ENCODE results near the gene FEN1. TPM values are rescaled to one million over a fixed set of nuclear protein-coding genes. Genes with fewer than 3 reads are reported as not detected.

The FEN1 gene
- total RNA-seq, 6 donors from 2014 or later, result 6.0 to 9.1 (median 7.0) TPM

- no peaks in the 10 kb centered on the region for H3K9me3 ChIP-seq
- no peak for ATAC-seq (ENCODE audit: low FRiP score in 2 of 2)
- peak in 1 of 2 donors; percentile 56 for DNase-seq
- peaks cover 0 to 5% (median 3%) of the 10 kb centered on the region in 4 donors for H3K27me3 ChIP-seq
- no peak for TF ChIP-seq POLR2AphosphoS5 (IDR thresholded peaks at IDR 0.05)
- WGBS, 2 donors, result 70 to 76% methylated on average over 12 to 19 of the region's 21 CpGs
- H3K27ac ChIP-seq, result no peak overlapping the region
- H3K4me3 ChIP-seq, result no peak overlapping the region
- H3K36me3 ChIP-seq, result no peaks in the 10 kb centered on the region
- H3K4me1 ChIP-seq, result peaks cover 8 to 18% (median 8%) of the 10 kb centered on the region in 4 donors
Measured at GRCh38 chr11:61749591-61750217, 43.0 kb upstream of the FEN1 start.

DNA sequence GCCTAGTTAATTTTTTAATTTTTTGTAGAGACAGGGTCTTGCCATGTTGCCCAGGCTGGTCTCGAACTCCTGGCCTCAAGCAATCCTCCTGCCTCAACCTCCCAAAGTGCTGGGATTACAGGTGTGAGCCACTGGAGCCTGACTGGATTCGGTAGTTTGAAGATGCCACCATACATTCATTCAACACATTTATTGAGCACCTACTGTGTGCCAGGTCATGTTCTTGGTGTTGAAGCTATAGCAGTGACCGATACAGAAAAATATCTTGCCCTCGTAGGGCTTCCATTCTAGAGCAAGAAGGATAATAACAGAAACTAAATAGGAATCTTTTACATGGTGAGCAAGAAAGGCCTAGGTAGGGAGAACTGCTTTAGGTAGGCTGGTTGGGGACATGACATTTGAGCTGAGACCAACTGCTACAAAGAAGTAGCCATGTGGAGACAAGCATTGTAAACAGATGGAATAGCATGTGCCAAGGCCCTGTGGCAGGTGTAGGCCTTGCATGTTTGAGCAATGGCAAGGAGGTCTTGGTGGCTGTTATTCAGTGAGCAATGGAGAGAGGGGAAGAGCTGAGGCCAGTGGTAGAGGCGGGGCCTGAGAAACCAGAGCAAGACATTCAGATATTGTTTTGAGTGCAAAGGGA is 42.0 kb upstream of the FEN1 start:
- WGBS, 2 donors, result 98 to 99% methylated on average over 5 of the region's 5 CpGs
- Histone ChIP-seq H3K4me3 (no peak overlapping the region), H3K36me3 (no peaks in the 10 kb centered on the region), H3K9me3 (no peaks in the 10 kb centered on the region), H3K4me1 (peaks cover 8 to 19% (median 8%) of the 10 kb centered on the region in 4 donors), H3K27me3 (peaks cover 0 to 5% (median 3%) of the 10 kb centered on the region in 4 donors), H3K27ac (no peak overlapping the region)
- DNase-seq (no peak), ATAC-seq (ENCODE audit: low FRiP score in 2 of 2) (no peak)
- TF ChIP-seq CTCF (IDR thresholded peaks at IDR 0.05), result no peak
- TF ChIP-seq POLR2AphosphoS5 (IDR thresholded peaks at IDR 0.05), result no peak
- no peak for TF ChIP-seq POLR2A (IDR thresholded peaks at IDR 0.05)
- TF ChIP-seq EP300 (IDR thresholded peaks at IDR 0.05), result no peak

- no peak overlapping the region for H3K27ac ChIP-seq
- 83 to 88% methylated on average over 11 to 14 of the region's 14 CpGs for WGBS, 2 donors
- no peaks in the 10 kb centered on the region for H3K36me3 ChIP-seq
- peaks cover 8 to 26% (median 11%) of the 10 kb centered on the region in 4 donors for H3K4me1 ChIP-seq
- DNase-seq, result no peak
- ATAC-seq (ENCODE audit: low FRiP score in 2 of 2), result no peak
- no peak for TF ChIP-seq EP300 (IDR thresholded peaks at IDR 0.05)
- TF ChIP-seq POLR2A (IDR thresholded peaks at IDR 0.05), result no peak
- no peak for TF ChIP-seq CTCF (IDR thresholded peaks at IDR 0.05)
- TF ChIP-seq POLR2AphosphoS5 (IDR thresholded peaks at IDR 0.05), result no peak
- H3K4me3 ChIP-seq, result no peak overlapping the region
- H3K9me3 ChIP-seq, result no peaks in the 10 kb centered on the region
- peaks cover 0 to 5% (median 3%) of the 10 kb centered on the region in 4 donors for H3K27me3 ChIP-seq
Measured at GRCh38 chr11:61751384-61751783, 41.3 kb upstream of the FEN1 start.

- H3K9me3 ChIP-seq, result no peaks in the 10 kb centered on the region
- WGBS, 2 donors, result 8 to 14% methylated on average over 2 to 13 of the region's 93 CpGs
- H3K36me3 ChIP-seq, result no peaks in the 10 kb centered on the region
- peak; percentile 1 to 82 for ATAC-seq (ENCODE audit: low FRiP score in 2 of 2)
- H3K27me3 ChIP-seq, result peaks cover 0 to 5% (median 3%) of the 10 kb centered on the region in 4 donors
- peak within 1 kb of the TSS; percentile 29 to 59 (median 46) for H3K4me3 ChIP-seq
- DNase-seq, result peak; percentile 47 to 95
- no peak for TF ChIP-seq POLR2A (IDR thresholded peaks at IDR 0.05)
- peak; percentile 57 to 80 (median 75) for TF ChIP-seq CTCF (IDR thresholded peaks at IDR 0.05)
- H3K27ac ChIP-seq, result peak within 1 kb of the TSS; percentile 55 to 75 (median 62)
- H3K4me1 ChIP-seq, result peaks cover 8 to 31% (median 16%) of the 10 kb centered on the region in 4 donors
Measured at GRCh38 chr11:61752117-61752924, 40.4 kb upstream of the FEN1 start, which contains the start of gene MYRF. MYRF (plus strand) TSS chr11:61752636; CDS start chr11:61752745, 109 bp downstream.

All from upper lobe of left lung (tissue), 6 donors.